ENCODE measurements around the gene GCGR.

The GCGR gene

DNA sequence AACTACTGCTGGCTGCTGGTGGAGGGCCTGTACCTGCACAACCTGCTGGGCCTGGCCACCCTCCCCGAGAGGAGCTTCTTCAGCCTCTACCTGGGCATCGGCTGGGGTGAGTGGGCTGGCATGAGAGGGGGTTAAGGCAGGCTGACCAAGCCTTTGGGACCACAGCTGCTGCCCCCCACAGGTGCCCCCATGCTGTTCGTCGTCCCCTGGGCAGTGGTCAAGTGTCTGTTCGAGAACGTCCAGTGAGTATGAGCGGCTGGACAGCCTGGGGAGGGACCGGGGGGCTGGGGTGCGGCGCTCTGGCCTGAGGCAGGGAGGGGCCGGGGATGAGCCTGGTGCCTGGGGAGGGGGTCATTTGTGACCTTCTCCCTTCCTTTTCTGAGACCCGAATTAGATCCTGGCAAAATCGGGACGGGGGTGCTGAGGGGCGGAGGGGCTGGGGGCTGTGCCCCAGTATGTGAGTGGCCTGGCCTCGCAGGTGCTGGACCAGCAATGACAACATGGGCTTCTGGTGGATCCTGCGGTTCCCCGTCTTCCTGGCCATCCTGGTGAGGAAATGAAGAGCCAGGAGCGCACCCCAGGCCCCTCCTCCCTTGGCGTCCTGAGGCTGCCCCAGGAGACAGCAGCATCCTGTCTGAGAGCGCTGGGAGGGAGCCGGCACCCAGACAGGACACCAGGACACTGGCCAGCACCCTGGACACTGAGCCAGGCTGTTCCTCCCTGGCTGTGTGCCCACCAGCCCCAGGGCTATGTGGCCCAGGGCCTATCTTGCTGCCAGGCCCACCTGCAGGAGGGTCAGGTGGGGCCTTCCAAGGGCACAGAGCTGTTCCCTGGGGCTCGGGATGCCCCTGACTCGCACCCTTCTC, 8.0 kb downstream of the GCGR start:
- FAIRE-seq (no peak), DNase-seq (ENCODE audit: insufficient read length, low spot score) (no peak)

DNA sequence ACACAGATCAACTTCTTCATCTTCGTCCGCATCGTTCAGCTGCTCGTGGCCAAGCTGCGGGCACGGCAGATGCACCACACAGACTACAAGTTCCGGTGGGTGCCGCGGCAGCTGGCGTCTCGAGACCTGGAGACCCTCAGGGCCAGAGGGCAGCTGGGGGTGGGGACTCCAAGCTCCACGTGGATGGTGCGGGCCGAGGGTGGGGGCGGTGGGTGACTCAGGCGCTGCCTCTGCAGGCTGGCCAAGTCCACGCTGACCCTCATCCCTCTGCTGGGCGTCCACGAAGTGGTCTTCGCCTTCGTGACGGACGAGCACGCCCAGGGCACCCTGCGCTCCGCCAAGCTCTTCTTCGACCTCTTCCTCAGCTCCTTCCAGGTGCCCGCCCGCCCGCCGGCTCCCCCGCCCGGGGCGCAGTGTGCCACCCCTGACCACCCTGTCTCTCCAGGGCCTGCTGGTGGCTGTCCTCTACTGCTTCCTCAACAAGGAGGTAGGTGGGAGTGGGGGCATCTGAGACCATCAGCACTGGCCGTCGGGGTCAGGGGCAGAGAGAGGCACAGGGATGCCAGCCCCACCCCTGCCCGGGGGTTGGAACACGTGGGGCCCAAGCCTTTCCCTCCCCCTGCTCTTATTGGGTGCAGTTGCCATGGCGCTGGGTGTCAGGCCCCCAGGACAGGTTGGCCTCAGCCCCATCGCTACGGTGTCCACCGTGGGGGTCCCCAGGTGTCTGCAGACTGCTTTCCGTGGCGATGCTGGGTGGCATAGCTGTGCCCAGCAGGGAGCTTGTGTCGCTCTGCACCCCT, 8.8 kb downstream of the GCGR start:
- DNase-seq (ENCODE audit: insufficient read length, low spot score) = no peak
- no peak for FAIRE-seq

DNA sequence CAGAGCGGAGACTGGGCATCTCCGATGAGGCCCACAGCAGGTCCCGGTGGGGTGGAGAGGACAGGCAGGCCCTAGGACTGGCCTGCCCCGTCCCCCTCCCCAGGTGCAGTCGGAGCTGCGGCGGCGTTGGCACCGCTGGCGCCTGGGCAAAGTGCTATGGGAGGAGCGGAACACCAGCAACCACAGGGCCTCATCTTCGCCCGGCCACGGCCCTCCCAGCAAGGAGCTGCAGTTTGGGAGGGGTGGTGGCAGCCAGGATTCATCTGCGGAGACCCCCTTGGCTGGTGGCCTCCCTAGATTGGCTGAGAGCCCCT, 9.4 kb downstream of the GCGR start:
- no peak for FAIRE-seq
- DNase-seq (ENCODE audit: insufficient read length, low spot score) = no peak

DNA sequence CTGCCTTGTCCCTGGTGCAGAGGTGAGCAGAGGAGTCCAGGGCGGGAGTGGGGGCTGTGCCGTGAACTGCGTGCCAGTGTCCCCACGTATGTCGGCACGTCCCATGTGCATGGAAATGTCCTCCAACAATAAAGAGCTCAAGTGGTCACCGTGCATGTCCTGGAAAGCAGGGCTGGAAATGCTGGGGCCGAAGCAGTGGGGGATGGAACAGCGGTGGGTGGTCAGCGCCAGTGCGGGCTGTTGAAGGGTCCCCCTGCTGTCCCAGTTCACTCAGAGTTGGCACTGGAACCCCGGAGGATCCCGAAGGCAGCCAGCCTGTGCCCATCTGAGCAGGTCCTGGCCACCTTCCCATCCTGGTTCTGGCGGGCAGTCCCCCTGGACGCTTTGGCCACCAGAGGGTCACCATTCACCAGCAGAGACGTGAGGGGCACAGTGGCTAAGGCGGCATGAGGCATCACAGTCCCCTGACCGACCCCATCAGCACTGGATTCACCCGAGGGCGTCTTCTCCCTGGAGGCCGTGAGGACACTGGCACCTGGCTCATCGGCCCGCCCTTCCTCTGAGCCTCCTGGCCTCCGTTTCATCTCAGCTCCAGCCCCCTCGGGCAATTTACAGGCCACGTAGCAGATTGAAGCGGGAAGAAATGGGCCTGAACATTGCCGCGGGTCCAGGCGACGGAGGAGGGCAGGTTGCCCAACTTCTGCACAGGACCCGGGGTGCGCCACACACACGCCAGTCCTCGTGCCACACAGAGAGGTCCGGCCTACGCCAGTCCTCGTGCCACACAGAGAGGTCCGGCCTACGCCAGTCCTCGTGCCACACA, 10.1 kb downstream of the GCGR start:
- DNase-seq (ENCODE audit: insufficient read length, low spot score) (no peak), FAIRE-seq (no peak)

DNA sequence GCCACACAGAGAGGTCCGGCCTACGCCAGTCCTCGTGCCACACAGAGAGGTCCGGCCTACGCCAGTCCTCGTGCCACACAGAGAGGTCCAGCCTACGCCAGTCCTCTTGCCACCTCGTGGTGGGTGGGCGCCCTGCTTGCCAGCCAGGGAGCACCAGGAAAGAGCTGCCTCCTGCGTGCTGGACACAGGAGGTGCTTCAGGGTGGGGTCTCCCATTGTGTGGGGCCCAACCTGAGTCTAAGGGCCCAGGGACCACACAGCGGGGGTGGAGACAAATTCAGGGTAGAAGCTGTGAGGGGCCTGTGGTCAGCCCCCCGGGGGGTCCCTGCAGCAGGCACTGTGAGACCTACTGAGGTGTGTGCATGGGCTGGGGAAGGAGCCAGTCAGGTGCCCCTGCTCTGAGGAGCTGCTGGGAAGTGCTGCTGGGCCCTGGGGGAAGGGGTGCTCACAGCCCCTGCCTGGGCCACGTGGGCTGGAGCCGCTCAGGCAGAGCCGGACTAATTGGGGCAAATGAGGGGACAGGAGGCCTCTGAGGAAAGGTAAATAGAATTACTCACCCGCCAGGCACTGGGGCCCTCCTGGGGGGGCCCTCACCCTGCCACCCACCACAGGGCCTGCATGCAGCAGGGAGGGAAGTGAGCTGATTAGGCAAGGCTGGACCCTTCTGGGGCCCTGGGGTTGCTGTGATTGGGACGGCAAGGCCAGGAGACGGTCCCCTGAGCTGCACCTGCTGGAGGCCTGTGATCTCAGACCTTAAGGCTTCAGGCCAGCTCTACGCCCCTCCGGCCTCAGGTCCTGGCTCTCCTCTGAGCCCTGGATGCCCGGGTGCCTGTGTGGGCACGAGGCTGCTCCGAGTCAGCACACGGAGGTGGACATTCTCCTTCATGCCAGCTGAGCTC, 11.0 kb downstream of the GCGR start:
- DNase-seq (ENCODE audit: insufficient read length, low spot score) (no peak), FAIRE-seq (no peak)

DNA sequence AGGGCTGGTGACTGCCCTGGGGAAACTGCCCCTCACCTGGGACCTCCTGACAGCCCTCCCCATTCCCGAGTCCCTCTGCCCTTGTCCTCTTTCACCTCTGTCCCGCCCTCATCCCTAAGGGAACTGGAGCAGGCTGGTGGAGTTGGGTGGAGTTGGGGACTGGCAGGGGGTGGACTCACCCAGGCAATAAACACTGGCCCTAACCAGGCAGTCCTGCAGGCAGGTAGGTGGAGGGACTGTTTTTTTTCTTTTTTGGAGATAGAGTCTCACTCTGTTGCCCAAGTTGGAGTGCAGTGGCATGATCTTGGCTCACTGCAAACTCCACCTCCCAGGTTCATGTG, 11.7 kb downstream of the GCGR start:
- FAIRE-seq (no peak), DNase-seq (ENCODE audit: insufficient read length, low spot score) (no peak)

DNA sequence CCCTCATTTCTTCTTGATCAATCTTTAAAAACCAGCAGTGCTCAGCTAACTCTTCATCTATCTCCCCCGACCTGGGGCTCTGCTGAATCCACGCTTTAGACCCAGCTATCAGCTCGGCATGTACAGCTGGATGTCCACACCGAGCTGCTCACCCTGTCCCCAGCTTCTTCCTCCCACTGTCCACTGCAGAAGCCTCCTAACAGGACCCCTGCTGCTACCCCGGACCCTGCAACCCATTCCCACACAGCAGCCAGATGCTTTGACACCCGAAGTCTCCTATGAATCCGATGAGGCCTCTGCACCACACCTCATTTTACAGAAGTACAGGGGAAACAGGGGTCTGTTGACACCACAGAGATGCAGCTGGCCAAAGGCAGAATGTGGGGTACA, 13.8 kb downstream of the GCGR start:
- DNase-seq (ENCODE audit: insufficient read length, low spot score) (no peak), FAIRE-seq (no peak)

DNA sequence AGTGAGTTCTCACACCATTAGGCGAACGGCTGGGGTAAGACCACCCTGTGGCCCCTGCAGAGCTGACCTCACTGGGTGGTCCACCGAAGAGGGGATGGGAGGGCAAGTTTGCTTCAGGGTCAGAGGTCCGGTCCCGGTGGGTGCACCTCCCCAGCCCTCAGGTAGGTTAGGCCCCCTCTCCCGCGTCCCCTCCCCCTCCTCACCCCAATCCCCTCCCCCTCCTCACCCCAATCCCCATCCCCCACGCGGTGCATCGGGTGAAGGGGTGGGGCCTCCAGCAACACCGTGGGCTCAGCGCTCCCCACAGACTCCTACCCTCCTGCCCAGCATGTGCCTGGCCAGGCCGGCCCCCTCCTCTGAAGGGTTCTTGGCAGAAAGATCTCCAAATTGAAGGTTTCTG, 15.8 kb downstream of the GCGR start:
- no peak for DNase-seq (ENCODE audit: insufficient read length, low spot score)

DNA sequence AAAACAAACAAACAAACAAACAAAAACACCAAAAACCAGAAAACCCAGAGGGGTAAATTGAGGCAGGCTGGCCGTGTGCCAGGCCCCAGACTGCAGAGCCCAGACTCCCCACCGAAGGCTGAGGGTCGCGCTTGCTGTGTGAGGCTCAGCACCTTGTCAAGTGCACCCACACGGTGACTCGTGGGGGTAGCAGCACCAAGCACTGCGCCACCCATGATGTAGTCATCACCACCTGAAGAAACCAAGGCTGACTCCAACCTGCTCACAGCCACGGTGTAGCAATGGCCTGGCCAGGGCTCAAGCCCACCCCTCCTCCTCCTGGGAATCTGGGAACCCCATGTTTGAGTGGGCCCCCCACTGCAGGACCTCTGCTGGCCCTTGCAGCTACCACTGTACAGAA, 17.2 kb downstream of the GCGR start:
- DNase-seq (ENCODE audit: insufficient read length, low spot score) (no peak), FAIRE-seq (no peak)

More for the DNA sequence above, 15.8 kb downstream of the GCGR start:
- FAIRE-seq = no peak

DNA sequence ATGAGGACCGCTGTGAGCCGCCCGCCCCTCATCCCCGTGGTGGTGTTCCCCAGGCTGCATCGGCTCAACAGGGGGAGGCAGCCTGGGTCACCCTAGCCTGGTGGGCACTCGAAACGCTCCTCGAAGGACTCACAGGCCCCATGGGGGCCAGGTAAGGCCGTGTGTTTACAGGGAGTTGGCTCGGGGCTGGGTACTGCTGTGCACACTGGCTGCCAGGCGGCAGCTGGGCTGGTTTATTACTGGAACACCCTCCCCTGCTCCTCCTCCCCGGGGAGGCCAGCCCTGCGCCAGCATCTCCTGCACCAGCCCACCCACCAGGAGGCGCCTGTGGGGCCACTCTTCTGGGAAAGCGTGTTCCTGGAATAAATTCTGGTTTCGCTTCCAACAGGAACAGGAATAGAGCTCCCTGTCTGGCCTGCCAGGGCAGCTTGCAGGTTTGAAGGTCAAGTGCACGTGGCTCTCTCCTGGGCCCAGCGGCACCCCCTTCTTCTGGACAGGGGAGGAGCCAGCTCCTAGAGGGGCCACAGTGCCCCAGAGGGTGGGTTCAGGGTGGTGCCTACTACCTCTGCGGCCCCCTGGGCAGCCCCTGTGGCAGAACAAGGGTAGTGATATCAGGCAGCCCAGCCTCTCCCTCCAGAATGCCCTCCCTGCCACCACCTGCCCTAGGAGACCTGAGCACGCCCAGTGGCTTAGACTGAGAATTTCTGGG, 17.8 kb downstream of the GCGR start:
- no peak for FAIRE-seq
- DNase-seq (ENCODE audit: insufficient read length, low spot score) = peak; percentile 41

DNA sequence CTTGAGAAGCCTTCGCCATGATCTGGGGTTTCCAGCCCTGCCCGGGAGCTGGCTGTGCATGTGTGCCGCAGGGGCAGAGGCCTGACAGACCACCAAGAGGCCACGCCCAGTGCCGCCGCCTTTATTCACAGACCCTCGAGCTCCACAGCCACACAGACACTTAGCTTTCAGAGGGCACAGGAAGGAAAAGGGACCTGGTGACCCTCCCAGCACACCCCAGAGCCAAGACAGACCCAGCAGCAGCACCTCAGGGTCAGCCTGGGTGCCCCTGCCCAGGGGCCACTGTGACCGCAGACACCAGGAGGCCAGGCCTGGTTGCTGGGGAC, 18.3 kb downstream of the GCGR start:
- FAIRE-seq = no peak
- DNase-seq (ENCODE audit: insufficient read length, low spot score) = no peak

DNA sequence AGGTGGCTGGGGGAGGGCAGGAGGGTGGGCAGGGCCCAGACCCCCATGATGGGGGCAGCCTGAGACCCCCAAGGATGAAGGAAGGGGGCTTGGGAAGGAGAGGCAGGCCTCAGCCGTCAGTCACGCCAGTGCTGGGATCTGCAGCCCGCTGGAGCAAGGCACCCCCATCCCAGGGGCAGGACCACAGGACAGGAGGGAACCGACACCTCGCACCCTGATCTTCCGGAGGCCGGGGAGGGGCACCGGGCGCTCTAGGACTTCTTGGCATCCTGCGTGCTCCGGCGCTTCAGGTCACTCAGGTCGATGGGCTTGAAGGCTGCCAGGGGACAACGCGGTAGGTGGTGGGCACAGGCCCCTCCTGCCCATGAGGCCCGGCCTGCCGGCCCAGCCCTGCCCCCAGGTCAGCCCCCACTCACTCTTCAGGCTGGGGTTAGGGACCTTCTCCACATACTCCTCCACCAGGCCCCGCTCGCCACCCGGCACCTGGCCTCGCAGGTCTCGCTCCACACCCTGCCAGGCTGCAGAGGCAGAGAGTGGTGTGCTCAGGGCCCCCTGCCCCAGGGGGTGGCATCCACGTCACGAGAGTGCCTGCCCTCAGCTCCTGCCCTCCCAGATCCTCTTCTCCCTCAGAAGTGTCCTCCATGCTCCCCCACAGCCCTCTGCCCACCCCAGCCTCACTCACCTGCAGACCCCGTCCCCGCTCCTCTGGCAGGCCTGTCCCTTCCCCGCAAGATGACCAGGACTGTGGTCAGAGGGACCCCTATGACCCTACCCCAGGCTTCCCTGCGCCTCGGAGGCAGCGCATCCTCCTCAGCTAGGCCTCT, 19.3 kb downstream of the GCGR start:
- DNase-seq (ENCODE audit: insufficient read length, low spot score) (no peak), FAIRE-seq (no peak)

DNA sequence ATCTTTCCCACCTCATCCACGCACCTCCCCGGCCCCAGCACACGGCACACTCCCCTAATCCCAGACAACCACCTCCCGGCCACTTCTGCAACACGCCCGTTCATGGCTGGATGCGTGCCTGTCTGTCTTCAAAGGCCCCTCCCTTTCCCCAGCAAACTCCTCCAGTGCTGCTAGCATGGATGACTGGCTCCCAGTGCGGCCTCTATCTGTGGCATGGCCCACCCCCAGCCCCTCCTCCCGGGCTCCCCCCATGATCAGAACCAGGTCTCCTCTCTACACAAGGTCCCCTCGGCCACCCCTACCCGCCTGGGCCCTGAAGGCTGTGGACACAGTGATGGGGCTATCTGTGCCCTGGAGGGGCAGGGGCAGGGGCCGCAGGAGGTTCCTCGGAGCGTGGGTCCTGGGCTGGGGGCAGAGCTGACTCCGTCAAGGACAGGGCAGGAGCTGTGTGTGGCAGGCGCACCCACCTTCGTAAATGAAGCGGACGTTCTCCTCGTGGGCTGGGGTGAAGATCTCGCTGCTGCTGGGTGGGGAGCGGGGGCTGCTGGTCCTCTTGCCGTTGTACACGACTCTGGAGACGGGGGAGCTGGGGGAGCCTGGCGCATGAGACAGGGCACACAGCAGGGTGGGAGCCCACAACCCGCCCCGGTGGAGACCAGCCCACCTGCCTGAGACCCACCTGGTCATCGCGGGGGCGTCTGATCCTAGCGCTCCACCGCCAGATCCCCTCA, 20.0 kb downstream of the GCGR start:
- DNase-seq (ENCODE audit: insufficient read length, low spot score) (no peak), FAIRE-seq (no peak)

DNA sequence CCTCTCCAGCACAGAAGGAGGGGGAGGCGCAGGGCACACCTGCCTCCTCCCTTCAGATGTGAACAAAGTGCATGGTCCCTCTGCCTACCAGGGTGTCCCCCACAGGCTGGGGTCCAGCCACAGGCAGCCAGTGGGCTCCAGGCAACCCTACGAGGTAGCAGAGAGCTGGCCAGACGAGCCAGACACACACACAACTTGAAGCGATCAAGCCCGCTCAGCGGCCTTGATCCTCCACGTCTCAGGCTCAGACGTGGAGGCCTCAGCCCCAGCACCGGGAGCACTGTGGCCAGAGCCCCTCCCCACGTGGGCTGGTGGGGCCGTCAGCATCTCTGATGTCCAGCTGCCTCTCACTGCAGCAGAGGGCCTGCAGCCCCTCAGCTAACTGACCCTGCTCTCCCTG, 20.6 kb downstream of the GCGR start:
- no peak for FAIRE-seq
- DNase-seq (ENCODE audit: insufficient read length, low spot score) = no peak

DNA sequence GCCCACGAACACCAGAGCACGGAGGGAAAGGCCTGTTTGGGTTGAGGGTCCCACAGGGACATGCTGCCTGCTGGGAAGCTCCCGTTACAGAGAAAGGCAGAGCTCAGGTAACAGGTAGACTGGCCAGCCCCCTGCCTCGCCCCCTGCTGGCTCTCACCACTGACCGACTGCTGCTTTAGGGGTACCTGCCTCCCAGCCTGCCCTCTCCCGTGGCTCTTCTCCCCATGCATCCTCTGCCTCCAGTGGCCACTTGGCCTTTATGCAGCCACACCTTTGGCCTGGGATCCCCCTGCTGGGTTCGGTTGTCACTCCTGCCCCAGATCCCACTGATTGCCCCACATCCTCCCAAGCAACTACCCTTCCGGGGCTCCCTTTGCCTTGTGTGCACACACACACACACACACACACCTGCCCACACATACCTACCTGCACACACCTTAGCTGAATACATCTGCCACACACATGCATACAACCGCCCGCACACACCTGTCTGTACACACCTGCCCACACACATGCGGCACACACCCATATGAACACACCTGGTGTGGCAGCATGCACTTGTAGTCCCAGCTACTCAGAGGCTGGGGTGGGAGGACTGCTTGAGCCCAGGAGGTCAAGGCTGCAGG, 22.0 kb downstream of the GCGR start:
- DNase-seq (ENCODE audit: insufficient read length, low spot score) (no peak), FAIRE-seq (peak; percentile 38)

DNA sequence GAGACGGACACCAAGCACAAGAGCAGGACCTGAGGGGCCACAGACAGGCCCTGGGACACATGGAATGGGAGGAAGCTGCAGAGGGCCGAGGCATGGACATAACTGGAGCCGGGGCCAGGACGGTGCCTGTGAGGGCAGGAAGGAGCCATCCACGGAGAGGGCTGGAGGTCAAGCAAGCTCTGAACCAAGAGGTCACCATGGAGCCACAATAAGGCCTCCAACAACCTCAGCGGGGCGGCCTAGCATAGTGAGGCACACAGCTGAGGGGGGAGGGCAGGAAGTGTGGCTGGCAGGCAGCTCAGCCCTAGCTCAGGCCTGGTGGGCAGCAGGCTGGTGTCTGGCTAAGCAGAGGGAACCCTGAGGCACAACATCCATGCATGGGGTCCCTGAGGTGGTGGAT, 24.7 kb downstream of the GCGR start:
- DNase-seq (ENCODE audit: insufficient read length, low spot score) = no peak
- peak; percentile 20 for FAIRE-seq

DNA sequence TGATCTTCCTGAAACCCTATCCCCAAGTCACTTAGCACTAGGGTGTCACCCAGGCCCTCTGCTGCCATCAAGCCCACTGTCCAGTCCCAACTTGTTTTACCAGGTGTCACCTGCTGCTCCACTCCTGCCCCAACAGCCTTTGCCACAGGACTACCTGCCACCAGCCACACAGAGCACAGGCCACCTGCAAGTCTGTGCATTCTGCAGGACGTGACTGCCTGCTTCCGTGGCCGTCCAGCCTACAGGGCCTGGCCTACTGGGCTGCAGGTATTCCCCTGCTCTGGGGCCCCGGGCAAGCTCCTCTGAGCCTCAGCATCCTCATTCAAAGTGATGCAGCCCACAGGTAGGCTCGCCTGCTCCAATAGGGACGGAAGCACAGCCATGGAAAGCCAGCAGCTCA, 25.9 kb downstream of the GCGR start:
- FAIRE-seq (no peak), DNase-seq (ENCODE audit: insufficient read length, low spot score) (no peak)

DNA sequence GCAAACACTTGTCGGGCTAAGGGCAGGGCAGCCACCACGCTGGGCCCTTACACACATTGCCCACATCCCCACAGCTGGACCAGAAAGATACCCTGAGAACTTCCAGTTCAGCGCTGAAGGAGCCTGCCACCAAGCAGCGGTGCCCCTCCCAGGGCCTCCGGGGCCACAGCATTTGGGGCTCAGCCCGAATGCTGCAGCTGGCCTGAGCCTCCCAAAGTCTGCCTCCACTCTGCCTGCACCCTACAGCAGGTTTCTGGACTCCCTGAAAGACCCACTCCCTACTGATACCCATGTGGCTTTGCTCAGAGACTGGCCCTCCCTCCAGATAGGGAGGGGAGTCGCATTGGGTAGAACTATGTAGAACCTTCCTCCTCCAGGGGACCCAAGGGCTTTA, 27.6 kb downstream of the GCGR start:
- DNase-seq (ENCODE audit: insufficient read length, low spot score) (no peak), FAIRE-seq (no peak)
